ENCODE data around the gene COPG1. TPM values are rescaled to one million over a fixed set of nuclear protein-coding genes. Genes with fewer than 3 reads are reported as not detected.
"Not testable (repeated sequence)": the region's sequence is repeated elsewhere in the genome, so short reads cannot be mapped to it uniquely, and the experiment has no call there.

COPG1 gene
- total RNA-seq, 1 donor from 2014 or later = 276 TPM

GRCh38 chr3:129245641-129246306 is 3.6 kb upstream of the COPG1 start:
- TF ChIP-seq CTCF (IDR thresholded peaks at IDR 0.05) = peak; percentile 97
- DNase-seq (ENCODE audit: low spot score); H3K36me3 Mint-ChIP-seq (ENCODE audit: low read depth); H3K9me3 Mint-ChIP-seq (ENCODE audit: low read depth); H3K4me3 Mint-ChIP-seq (ENCODE audit: unreplicated experiment); H3K27me3 Mint-ChIP-seq (ENCODE audit: low read depth): not testable (repeated sequence)
- H3K4me1 Mint-ChIP-seq (ENCODE audit: low read depth) = peaks cover 35% of the 10 kb centered on the region
- peak overlapping the region; percentile 53 for H3K27ac Mint-ChIP-seq (ENCODE audit: unreplicated experiment)

GRCh38 chr3:129246636-129247035 is 2.8 kb upstream of the COPG1 start:
- no peaks in the 10 kb centered on the region for H3K9me3 Mint-ChIP-seq (ENCODE audit: low read depth)
- H3K27me3 Mint-ChIP-seq (ENCODE audit: low read depth) = no peaks in the 10 kb centered on the region
- no peak overlapping the region for H3K27ac Mint-ChIP-seq (ENCODE audit: unreplicated experiment)
- TF ChIP-seq CTCF (IDR thresholded peaks at IDR 0.05) = no peak
- no peak overlapping the region for H3K4me3 Mint-ChIP-seq (ENCODE audit: unreplicated experiment)
- H3K36me3 Mint-ChIP-seq (ENCODE audit: low read depth) = peaks cover 2% of the 10 kb centered on the region
- no peak for DNase-seq (ENCODE audit: low spot score)
- H3K4me1 Mint-ChIP-seq (ENCODE audit: low read depth) = peaks cover 39% of the 10 kb centered on the region

GRCh38 chr3:129248286-129248979 is 973 bp upstream of the COPG1 start:
- TF ChIP-seq CTCF (IDR thresholded peaks at IDR 0.05) = no peak
- Mint-ChIP-seq H3K4me1 (ENCODE audit: low read depth) (peaks cover 49% of the 10 kb centered on the region), H3K27ac (ENCODE audit: unreplicated experiment) (peak overlapping the region; percentile 99), H3K9me3 (ENCODE audit: low read depth) (no peaks in the 10 kb centered on the region), H3K4me3 (ENCODE audit: unreplicated experiment) (peak overlapping the region; percentile 94), H3K27me3 (ENCODE audit: low read depth) (no peaks in the 10 kb centered on the region), H3K36me3 (ENCODE audit: low read depth) (peaks cover 13% of the 10 kb centered on the region)
- no peak for DNase-seq (ENCODE audit: low spot score)

- Mint-ChIP-seq H3K9me3 (ENCODE audit: low read depth) (no peaks in the 10 kb centered on the region), H3K27ac (ENCODE audit: unreplicated experiment) (peak overlapping the region; percentile 66), H3K27me3 (ENCODE audit: low read depth) (no peaks in the 10 kb centered on the region), H3K4me1 (ENCODE audit: low read depth) (peaks cover 33% of the 10 kb centered on the region), H3K4me3 (ENCODE audit: unreplicated experiment) (no peak overlapping the region), H3K36me3 (ENCODE audit: low read depth) (peaks cover 42% of the 10 kb centered on the region)
- no peak for TF ChIP-seq CTCF (IDR thresholded peaks at IDR 0.05)
- DNase-seq (ENCODE audit: low spot score) = peak; percentile 57
These were observed 3.3 kb downstream of the COPG1 start for GRCh38 chr3:129252748-129253147.

GRCh38 chr3:129254536-129255230 is 5.3 kb downstream of the COPG1 start:
- Mint-ChIP-seq H3K4me3 (ENCODE audit: unreplicated experiment) (no peak overlapping the region), H3K9me3 (ENCODE audit: low read depth) (no peaks in the 10 kb centered on the region), H3K36me3 (ENCODE audit: low read depth) (peaks cover 54% of the 10 kb centered on the region), H3K27me3 (ENCODE audit: low read depth) (no peaks in the 10 kb centered on the region), H3K4me1 (ENCODE audit: low read depth) (peaks cover 22% of the 10 kb centered on the region), H3K27ac (ENCODE audit: unreplicated experiment) (peak overlapping the region; percentile 51)
- TF ChIP-seq CTCF (IDR thresholded peaks at IDR 0.05) = no peak
- peak; percentile 75 for DNase-seq (ENCODE audit: low spot score)

All from chondrocyte (in vitro differentiated cells).